DMS153 (cell line): Measurements from ENCODE around the gene JAKMIP1.
A peak's percentile ranks its signal among the peaks of the same experiment; 100 is the strongest.

ENCODE experiments used
- DNase-seq: peaks from one replicate; lab custom pipeline; 2025; lab: John Stamatoyannopoulos, UW

The JAKMIP1 gene

DNA sequence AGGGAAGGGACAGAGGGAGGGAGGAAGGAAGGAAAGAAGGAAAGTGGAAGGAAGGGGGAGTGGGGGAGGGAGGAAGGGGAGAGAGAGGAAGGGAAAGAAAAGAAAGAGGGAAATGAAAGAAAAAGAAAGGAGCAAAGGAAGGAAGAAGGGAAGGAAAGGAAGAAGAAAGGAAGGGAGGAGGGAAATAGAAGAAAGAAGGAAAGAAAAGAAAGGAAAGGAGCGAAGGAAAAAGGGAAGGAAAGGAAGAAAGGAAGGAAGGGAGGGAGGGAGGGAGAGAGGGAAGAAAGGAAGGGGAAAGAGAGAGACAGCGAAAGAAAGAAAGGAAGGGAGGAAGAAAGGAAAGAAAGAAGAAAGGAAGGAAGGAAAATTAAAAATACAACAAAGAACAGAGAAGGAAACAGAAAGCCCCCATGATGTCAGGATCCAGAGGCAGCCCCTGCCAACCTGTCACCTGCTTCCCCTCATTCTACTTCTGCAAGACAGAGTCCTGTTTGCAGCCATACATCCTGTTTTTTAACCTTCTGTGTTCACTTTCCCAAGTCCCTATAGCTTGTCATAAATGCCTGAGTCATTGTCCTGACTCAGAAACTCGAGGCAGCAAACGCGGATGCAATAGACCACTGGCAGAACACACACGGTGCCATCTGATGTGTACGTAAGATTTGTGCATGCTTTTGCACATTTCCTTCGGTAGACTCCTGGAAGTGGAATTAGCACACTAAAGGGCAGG, 105.2 kb downstream of the JAKMIP1 start:
- no peak for DNase-seq

DNA sequence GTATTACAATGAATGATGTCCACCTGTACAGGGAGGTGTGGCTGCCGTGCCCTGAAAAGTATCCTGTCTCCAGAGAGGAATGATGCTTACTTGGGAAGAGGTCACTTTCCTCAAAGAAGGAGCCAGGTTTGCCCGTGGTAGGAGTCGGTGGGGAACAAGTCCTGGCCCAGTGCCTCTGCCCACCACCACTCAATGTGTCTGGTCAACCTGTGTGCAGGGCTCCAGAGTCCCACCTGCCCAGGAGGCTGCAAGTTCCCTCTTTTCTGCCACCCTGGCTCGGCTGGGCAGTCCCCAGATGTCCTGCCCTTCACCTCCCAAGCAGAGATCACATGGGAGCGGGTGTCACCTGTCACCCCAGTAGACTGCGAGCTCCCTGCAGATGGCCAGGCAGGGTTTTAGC, 106.7 kb downstream of the JAKMIP1 start:
- DNase-seq = no peak

DNA sequence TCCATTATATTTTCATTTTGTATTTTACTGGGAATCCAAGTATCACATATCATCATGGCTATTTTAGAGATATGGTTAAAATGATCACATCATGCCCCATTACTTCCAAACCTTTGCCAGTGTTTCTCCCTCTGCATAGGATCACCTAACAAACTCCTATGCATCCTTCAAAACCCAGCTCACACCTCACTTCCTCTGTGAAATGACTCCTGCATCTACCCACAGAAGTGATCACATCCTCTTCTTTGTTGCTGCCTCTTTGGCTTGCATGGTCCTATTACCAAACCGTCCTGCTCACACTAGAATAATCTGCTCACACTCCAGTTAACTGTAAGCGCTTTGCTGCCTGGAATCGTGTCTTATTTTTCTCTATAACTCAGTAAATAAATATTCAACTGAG, 107.4 kb downstream of the JAKMIP1 start:
- DNase-seq = no peak

DNA sequence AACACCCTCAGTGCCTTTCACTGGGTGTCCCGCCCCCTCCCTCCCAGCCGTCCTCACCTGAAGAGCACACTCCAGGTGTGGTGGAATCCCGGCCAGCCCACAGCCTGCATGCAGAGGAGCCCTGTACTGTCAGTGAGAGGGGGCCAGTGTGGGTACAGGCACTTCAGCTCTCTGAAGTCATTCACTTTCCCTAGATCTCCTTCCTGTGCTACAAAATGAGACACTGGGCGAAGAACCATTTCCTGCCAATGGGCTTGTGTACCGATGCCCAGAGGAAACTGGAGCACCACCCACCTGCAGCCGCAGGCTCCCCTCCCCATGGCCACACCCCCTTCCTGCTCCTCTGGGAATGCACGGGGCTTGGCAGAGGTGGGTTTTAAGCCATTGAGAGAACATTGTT, 108.2 kb downstream of the JAKMIP1 start:
- peak; percentile 23 for DNase-seq

DNA sequence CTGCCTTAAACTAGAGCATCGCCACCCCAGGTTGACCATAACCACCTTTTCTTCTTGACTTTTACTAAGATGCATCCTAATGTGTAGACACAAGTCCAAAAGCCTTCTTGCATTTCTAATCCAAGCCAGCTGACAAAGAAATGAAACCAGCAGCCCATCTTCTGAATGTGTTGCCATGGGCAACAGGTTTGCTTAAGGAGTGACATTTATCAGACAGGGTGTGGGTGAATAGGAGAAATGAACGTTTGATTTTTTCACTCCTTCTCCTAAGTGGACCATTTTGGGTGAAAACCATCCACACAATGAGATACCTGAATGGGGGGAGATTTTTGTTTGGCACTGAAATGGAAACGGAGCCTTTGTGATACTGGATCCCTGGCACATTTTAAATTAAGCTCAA, 109.4 kb downstream of the JAKMIP1 start:
- no peak for DNase-seq

DNA sequence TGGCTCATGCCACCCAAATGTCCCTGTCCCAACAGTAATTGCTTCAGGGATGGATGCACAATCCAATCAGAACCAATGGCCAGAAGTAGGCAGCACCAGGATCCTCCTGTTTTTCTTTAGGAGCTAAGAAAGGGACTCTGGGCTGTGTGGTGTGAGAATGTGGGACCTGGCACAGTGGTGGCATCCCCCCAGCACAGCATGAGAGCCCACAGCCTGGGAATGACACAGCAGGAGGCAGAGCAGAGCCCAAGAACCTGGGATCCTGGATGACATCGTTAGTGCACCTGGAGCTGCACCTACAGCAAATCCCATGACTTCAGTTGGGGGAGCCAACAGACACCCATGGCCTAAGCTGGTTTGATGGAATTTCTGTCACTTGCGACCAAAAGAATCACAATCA, 111.4 kb downstream of the JAKMIP1 start:
- DNase-seq = no peak

DNA sequence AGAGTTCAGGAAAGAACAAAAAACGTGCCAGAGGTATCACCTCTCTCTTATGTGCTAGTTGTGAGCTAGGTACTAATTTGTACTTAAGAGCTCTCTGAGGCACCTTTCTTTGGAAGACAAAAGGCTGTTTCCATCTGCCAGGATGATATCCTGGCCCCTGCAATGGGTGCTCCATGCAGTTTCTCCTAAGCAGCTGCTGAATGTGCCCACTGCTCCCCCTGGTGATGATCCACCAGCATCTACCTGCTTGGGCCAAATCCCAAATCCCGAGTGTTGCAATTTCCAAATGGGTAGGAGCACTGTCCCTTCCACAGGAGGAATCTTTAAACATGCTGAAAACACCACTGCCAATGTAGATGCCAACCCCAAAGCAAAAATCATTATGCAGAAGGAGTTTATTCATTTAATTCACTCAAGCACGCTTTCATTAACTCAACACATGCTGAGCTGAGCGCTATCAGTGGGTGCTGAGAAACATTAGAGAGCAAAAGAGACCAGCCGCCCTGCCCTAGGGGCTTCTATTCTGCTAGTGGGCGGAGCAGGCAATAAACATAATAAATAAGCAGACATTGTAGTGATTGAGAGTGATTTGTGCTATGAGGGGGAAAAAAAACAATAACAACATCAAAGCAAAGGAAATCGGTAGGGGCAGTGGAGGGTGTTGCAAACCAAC, 112.5 kb downstream of the JAKMIP1 start:
- peak; percentile 16 for DNase-seq

DNA sequence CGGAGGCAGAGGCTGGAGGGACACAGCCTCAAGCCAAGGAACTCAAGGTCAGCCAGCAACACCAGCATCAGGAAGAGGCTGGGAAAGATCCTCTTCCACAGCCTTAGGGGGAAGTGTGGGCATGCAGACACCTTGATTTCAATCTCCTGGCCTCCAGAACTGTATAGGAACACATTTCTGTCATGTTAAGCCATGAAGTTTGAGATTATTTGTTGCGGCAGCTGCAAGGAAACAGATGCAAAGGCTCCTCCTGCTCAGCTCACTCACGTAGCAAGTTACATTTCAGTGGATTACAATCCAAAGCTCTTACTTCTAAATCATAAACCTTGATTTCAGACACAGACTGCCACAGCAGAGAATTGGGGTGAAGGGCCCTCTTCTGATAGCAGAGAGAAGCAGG, 113.5 kb downstream of the JAKMIP1 start:
- DNase-seq = no peak

DNA sequence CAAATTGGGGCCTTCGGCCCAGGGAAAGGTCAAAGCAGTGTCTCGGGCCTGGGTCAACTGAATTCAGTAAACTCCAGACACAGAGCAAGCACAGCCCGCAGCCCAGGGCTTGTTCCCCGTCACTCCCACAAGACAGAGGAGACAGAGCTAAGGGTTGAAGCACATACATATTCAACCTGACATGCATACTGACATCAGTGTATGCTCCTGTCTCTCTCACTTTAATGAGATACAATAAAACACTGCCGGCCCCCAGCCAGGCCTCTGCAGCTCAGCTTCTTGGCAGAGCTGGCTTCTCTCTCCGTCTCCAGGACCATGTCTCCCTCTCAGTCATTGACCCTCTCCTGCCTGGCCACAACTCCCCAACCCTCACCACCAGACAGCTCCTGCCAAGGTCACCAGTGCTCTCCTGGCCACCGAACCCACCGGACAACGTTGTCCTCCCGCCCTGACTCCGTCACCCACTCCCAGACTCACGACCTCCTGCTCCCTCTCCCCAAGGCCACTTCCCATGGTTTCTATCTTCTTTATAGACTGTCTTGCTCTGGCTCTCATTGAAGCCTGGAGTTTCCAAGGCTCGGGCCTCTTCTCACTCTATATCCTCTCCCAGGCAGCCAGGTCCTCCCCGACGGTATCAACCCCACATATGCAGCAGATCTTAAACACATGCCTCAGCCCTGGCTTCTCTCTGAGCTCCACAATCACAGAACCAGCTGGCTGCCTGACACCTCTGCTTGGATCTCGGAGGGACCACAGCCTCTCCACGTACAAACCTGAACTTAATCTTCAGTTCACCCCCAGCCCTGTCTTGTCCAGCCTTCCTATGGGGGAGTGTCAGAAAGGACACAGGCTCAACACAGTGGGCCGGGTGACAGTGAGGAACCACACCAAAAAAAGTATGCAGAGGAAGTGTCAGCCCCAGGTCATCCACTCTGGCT, 114.4 kb downstream of the JAKMIP1 start:
- DNase-seq = no peak

DNA sequence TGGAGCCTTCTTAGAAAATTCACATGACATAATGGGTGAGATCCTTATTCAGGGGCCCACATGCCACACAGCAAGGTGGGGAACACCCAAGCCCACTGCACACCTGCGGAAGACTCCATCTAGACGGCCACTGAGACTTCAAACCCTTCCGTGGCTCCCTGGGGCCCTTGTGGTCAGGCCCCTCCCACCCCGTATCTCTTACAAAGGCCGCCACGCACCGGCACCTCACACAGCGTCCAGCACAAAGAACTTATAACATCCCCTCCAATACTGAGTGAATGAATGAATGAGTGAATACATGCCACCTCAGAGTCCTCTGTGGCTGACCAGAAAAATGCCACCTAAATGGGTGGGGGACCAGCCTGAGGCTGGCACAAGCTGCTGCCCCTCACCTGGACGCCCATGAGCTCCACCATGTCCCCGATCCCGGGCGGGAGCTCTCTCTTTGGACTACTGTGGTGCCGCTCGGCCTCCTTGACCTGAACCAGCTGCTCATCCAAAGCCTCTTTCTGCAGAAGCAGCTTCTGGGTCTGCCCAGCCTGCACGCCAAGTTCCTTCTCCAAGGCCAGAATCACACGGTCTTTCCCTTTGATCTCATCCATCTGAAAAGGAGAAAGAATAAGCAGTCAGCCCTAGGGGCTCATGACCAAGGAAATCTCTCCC, 115.2 kb downstream of the JAKMIP1 start:
- no peak for DNase-seq

DNA sequence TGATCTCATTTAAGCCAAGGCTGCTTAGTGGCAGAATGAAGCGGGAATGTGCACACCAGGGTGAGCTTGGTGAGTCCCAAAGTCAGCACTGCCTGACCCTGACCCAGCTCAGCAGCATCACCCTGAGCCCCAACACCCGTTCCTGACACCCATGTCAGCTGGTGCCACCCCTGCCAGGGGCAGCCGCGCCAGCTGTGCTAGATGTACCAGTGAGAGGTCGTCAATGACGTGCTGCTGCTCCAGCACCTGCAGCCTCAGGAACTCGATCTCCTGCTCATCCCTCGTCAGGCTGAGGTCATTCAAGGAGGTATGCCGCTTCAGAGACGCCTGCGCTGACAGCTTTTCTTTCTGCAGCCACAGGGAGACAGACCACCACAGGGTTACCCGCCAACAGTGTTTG, 120.4 kb downstream of the JAKMIP1 start:
- no peak for DNase-seq

DNA sequence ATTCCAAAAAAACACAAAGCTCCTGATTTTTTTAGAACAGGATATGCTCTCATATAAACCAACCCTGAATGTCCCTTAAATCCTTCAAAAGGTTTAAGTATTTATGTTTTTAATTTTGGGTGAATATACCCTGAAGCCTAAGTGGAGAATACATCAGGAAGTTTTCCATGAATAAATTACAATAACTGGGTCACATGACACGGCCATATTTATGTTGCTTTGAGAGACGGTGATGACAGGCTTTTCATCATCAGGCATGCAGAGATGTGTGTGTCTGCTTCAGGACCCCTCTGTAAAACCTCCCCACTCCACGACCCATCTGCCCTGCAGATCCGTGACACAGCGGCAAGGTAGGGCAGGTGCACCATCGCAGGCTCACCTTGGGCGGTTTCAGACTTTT, 121.8 kb downstream of the JAKMIP1 start:
- no peak for DNase-seq

DNA sequence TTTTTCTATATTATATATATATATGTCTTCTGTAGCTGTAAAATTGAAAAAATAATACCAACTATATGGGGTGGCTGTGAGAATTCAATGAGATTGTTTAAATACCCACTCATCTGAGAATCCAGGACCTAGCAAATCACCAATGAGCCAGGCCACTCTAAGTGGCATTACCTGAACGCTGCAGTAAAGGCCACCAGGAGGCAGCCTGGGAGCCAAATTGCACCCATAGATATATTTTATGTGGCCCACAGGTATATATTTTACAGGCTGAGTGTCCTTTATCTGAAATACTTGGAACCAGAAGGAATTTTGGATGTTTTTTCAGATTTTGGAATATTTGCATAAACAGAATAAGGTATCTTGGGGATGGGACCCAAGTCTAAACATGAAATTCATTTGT, 124.0 kb downstream of the JAKMIP1 start:
- no peak for DNase-seq

DNA sequence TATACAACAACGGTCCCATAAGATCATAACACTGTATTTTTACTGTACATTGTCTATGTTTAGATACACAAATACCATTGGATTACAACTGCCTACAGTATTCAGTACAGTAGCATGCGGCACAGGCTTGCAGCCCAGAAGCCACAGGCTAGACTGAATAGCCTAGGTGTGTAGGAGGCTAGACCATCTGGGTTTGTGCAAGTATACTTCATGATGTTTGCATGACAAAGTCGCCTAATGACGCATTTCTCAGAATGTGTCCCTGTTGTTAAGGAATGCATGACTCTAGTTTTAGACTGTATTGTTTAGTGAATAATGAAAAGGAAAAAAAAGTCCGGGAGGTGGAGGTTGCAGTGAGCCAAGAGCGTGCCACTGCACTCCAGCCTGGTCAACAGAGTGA, 125.6 kb downstream of the JAKMIP1 start:
- DNase-seq = no peak

DNA sequence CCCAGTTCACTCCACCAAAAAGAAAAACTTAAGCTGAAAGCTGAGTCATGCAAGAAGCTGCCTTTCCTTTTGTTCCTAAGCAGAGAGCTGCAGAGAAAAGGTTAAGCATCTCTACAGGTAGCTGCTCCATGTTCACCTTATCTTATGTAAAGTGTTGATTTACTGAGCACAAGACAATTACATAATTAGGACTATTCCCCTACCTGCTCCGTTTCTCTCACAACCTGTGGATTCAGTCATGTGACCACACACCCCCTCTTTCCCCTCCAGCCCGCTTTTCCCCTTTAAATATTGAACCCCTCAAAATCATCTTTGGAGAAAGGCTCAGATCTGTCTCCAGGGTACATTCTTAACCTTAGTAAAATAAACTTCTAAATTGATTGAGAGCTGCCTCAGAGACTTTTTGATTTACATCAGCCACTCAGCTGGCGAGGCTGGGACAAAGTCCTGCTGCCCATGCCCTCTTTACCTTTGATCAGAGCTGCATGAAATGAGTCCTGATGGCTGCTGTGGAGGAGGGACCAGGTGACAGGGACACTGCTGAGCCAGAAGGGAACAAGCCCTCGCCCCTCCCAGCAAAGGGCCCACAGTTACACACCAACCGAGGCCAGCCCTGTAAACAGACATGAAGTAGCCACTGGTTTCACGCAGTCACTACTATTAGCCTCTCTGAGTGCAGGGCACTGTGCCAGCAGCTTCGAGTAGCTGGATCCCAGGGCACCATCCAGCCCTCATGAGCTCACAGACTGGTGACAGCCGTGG, 128.2 kb downstream of the JAKMIP1 start:
- no peak for DNase-seq

DNA sequence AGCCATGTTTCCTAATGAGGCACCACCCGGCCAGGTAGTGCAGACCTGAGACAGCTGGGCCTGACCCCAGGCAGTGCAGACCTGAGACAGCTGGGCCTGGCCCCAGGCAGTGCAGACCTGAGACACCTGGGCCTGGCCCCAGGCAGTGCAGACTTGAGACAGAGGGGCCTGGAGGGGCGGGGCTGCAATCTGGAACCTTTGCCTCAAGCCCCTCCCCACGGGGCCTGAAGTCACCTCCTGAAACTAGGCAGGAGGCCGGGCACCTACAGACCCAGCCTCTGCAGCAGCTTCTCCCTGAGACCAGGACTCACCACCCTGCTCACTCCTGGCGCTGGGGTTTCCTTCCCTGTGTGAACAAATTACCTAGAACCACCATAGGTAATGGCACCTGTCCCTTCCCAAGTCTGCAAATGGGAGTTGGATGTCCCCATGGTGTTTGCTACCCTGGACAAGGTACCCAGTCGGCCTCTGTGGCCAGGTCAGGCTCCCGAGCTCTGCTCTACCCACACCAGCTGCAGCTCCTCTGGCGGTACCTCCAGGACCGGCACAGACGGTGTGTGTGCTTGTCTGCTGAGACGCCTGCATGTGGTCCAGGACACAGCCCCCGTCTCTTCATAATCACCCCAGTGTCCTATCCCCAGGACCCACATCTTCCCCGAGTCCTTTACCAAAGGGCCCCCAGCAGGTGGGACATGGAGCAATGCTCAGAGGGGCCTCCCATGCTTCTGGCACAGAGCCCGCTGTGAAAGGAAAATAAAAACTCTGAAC, 129.0 kb downstream of the JAKMIP1 start:
- DNase-seq = no peak

DNA sequence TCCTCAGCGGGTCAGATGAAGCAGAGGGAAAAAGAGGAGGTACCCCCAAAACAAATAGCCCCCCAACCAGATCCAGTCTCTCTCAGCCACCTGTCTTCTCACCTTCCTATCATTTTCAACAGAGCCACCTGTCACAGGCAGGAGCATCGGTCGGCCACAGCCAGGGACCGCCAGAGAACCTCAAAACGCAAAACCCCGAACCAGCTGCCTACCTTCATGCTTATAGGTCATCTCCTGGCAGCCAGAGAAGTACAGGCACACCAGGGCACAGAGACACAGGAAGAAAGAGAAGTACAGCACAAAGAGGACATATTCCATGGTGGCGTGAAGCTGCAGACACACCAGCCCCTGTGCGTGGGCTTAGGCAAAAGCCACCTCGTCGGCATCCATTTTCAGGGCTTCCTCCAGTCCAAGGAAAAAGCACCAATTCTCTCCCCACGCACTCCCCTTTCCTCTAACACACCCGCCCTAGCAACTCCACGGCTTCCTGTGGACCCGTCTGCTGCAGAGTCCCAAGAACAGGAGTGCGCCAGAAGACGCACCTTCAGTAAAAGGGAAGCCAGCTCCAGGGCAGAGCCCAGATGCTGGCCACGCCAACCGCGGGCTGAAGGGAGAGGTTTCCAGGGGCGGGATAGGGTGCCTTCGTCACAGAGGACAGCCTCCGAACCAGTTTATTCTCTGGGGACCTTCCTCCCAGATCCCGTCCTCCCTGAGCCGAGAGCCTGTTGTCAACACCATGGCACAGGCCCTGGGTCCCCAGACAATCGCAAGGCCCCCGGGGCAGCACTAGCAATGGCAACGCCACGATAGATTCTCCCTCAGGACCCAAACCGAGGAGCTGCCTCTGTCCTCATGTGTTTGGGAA, 130.3 kb downstream of the JAKMIP1 start:
- DNase-seq = no peak

DNA sequence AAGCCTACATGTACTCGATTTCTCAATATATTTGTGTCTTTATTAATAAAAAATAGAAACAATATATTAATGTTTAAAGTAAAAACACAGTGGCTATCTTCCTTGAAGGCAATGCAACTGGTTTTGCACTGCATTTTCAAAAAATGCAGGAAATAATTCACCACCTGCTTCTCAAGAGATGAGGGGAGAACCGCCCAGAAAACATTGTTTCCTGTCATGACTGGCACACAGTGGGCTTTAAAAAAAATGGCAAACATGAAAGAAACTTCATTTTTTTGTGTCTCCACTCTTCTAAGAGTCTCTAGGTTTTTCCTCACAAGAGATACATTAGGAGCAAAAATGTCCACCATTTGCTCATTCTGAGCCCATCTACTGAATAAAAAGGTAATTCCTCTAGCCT, 131.4 kb downstream of the JAKMIP1 start:
- no peak for DNase-seq

DNA sequence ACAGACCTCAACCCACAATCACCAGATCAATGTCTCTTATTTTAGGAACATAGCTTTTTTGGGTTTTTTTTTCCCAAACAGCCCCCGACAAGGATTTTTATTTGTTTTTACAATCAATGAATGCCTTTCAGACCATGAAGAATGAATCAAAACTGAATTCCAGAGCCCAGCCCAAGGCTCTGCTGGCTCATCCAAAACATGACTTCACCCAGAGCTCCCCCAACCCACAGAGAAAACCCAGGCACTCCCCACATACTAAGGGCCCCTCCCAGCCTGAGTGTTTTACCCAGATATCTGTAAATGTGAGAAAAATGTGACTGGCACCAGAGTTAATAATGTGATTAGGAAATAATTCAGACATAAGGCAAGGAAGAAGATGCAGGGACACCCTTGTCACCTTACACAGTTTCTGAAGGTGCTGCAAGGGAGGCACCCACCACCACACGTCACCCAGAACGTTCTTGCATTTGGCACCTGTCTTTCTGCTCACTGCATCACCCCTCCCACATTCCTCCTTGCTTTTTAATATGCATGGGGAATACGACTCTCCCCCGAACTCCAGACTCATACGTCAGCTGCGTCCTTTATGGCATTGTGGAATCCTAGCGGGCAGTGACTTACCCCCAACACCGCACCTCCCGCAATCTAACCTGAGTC, 134.3 kb downstream of the JAKMIP1 start:
- no peak for DNase-seq
